Fibroblast of villous mesenchyme (primary cell): ENCODE results near the gene SMIM5. TPM values are rescaled to one million over a fixed set of nuclear protein-coding genes. Genes with fewer than 3 reads are reported as not detected.
A peak's percentile ranks its signal among the peaks of the same experiment; 100 is the strongest.

ENCODE experiments used
- DNase-seq: peaks from one replicate; pipeline ENCODE4 v3.0.0-alpha.2; 2010; ENCODE audit warnings: low read depth
- H3K4me3 ChIP-seq: 2 replicates; pipeline ENCODE4 v1.5.1; 2011; ENCODE audit warnings: low read depth, mild to moderate bottlenecking, low read length
- CTCF ChIP-seq: IDR thresholded peaks from 2 replicates; pipeline ENCODE4 v1.5.1; 2012; ENCODE audit warnings: low read depth, mild to moderate bottlenecking, low read length; ENCODE audit not compliant: insufficient read depth
- total RNA-seq: library from RNA; depleted of rRNA; stranded (reverse); fragments of >200 nt; gene quantifications from 2 replicates; pipeline ENCODE4 v1.2.3, GENCODE V29; 2012

SMIM5 gene
- total RNA-seq, result under 0.01 TPM in 1 of 2 replicates, not detected in the other

- no peak within 1 kb of the TSS for H3K4me3 ChIP-seq
- TF ChIP-seq CTCF, result peak; percentile 84
These were observed at the start of gene SMIM5 for GRCh38 chr17:75632863-75633485. SMIM5 (plus strand) TSS chr17:75633434; CDS start chr17:75640202, 6,768 bp downstream.

GRCh38 chr17:75584849-75585175 lies 48.4 kb upstream of the SMIM5 start:
- no peak for TF ChIP-seq CTCF

More at GRCh38 chr17:75632863-75633485, at the start of gene SMIM5:
- DNase-seq, result peak; percentile 89

GRCh38 chr17:75587675-75588595 lies 45.3 kb upstream of the SMIM5 start, which contains the start of gene MYO15B:
MYO15B (plus strand) TSS chr17:75587800; CDS start chr17:75588058, 258 bp downstream.
- no peak for TF ChIP-seq CTCF
- DNase-seq, result peak; percentile 27
- peak within 1 kb of the TSS; percentile 54 for H3K4me3 ChIP-seq

More at GRCh38 chr17:75584849-75585175, 48.4 kb upstream of the SMIM5 start:
- no peak for DNase-seq
- no peak overlapping the region for H3K4me3 ChIP-seq

GRCh38 chr17:75588596-75589011 lies 44.6 kb upstream of the SMIM5 start:
- DNase-seq, result no peak
- TF ChIP-seq CTCF, result no peak
- H3K4me3 ChIP-seq, result peak overlapping the region; percentile 54

GRCh38 chr17:75589012-75589918 lies 44.0 kb upstream of the SMIM5 start:
- peak; percentile 88 for DNase-seq
- TF ChIP-seq CTCF, result peak; percentile 37
- H3K4me3 ChIP-seq, result peak overlapping the region; percentile 55

- peak overlapping the region; percentile 55 for H3K4me3 ChIP-seq
- DNase-seq, result no peak
- TF ChIP-seq CTCF, result no peak
These were observed 43.3 kb upstream of the SMIM5 start for GRCh38 chr17:75589919-75590303.
